Tibial nerve (tissue), 4 donors: ENCODE measurements around the gene GPR37. TPM values are rescaled to one million over a fixed set of nuclear protein-coding genes. Genes with fewer than 3 reads are reported as not detected.

ENCODE experiments used
- DNase-seq, 2 donors: peaks; one replicate each; pipeline ENCODE4 v3.0.0-alpha.2; 2019; ENCODE audit warnings: low spot score in 2 of 2
- H3K27ac ChIP-seq, 4 donors: fragments of 200-600 bp; sonication (generic) in 3 of 4; one replicate each; pipeline ENCODE4 v1.5.1; 2017 to 2019; ENCODE audit warnings: mild to moderate bottlenecking in 1 of 4
- H3K27me3 ChIP-seq, 2 donors: fragments of 200-600 bp; sonication (generic) in 1 of 2; one replicate each; pipeline versions ENCODE4 v1.5.1 to v1.6.0; 2017 to 2019
- H3K36me3 ChIP-seq, 3 donors: fragments of 200-600 bp; sonication (generic); one replicate each; pipeline ENCODE4 v1.5.1; 2018 to 2019
- H3K4me1 ChIP-seq, 4 donors: fragments of 200-600 bp; sonication (generic) in 3 of 4; one replicate each; pipeline ENCODE4 v1.5.1; 2017 to 2019
- H3K4me3 ChIP-seq, 4 donors: fragments of 200-600 bp; sonication (generic) in 3 of 4; one replicate each; pipeline ENCODE4 v1.5.1; 2017 to 2019; ENCODE audit warnings: mild to moderate bottlenecking in 1 of 4, moderate library complexity in 1 of 4
- H3K9me3 ChIP-seq, 4 donors: fragments of 200-600 bp; sonication (generic) in 3 of 4; one replicate each; pipeline ENCODE4 v1.5.1; 2017 to 2019
- EP300 ChIP-seq, 2 donors: sonication (generic); formaldehyde crosslinking; IDR thresholded peaks; one replicate each; pipeline ENCODE4 v1.6.1; 2017; ENCODE audit warnings: antibody characterized with exemption in 2 of 2, mild to moderate bottlenecking in 1 of 2
- POLR2A ChIP-seq, 2 donors: fragments of 450-650 bp; IDR thresholded peaks; one replicate each; pipeline ENCODE4 v1.6.1; 2017; ENCODE audit warnings: antibody characterized with exemption in 2 of 2, mild to moderate bottlenecking in 2 of 2, moderate library complexity in 2 of 2
- WGBS, 2 donors: methylation state at CpG; one replicate each; pipeline ENCODE4 v1.1.5; 2018; 5-methylcytosine and 5-hydroxymethylcytosine counted together
- total RNA-seq, 4 donors: library from RNA; depleted of rRNA; stranded (reverse); fragments of >200 nt; gene quantifications; one replicate each; pipeline ENCODE4 v1.1.0, GENCODE V29; 2016
- TF ChIP-seq, protein P1 (sequence below), 5 experiments: fragments of 200-600 bp in 3 of 5; fragments of 450-650 bp in 2 of 5; sonication (generic) in 3 of 5; IDR thresholded peaks; one replicate each; pipeline ENCODE4 v1.5.1; 2016 to 2019; ENCODE audit warnings: antibody characterized with exemption in 5 of 5, mild to moderate bottlenecking in 3 of 5, moderate library complexity in 2 of 5

GPR37 gene
- total RNA-seq, 4 donors from 2014 or later: 0.21 to 0.60 TPM; not detected in 2

GRCh38 chr7:124796771-124797170 is 31.2 kb upstream of the GPR37 start:
- Histone ChIP-seq H3K36me3 (no peaks in the 10 kb centered on the region), H3K4me3 (no peak overlapping the region), H3K27ac (no peak overlapping the region), H3K9me3 (peaks cover 0 to 7% (median 0%) of the 10 kb centered on the region in 4 donors), H3K27me3 (no peaks in the 10 kb centered on the region), H3K4me1 (no peaks in the 10 kb centered on the region)
- 56 to 58% methylated on average over 2 of the region's 2 CpGs for whole genome bisulfite sequencing, 2 donors
- no peak for DNase-seq
- TF ChIP-seq, protein P1, sequence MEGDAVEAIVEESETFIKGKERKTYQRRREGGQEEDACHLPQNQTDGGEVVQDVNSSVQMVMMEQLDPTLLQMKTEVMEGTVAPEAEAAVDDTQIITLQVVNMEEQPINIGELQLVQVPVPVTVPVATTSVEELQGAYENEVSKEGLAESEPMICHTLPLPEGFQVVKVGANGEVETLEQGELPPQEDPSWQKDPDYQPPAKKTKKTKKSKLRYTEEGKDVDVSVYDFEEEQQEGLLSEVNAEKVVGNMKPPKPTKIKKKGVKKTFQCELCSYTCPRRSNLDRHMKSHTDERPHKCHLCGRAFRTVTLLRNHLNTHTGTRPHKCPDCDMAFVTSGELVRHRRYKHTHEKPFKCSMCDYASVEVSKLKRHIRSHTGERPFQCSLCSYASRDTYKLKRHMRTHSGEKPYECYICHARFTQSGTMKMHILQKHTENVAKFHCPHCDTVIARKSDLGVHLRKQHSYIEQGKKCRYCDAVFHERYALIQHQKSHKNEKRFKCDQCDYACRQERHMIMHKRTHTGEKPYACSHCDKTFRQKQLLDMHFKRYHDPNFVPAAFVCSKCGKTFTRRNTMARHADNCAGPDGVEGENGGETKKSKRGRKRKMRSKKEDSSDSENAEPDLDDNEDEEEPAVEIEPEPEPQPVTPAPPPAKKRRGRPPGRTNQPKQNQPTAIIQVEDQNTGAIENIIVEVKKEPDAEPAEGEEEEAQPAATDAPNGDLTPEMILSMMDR (IDR thresholded peaks at IDR 0.05): no peak
- TF ChIP-seq POLR2A (IDR thresholded peaks at IDR 0.05) (no peak), EP300 (IDR thresholded peaks at IDR 0.05) (no peak)

DNA sequence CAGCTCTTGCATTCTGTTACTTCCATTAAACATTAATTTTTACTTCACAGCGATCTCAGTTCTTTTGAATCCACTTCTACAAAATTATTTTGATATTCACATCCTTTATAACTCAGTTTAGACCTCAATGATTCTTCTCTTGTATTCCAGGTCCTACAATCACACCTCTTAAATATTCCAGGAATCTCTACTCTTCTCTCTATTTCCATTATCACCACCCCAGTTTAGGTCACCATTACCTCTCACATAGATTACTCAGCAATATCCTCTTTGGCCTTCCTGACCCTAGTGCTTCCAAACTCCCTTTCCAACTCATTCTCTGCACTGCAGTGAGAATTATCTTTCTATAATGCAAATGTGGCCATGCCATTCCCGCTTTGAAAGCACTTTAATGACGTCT is 27.1 kb upstream of the GPR37 start:
- WGBS, 2 donors: 90 to 91% methylated on average over 3 of the region's 3 CpGs
- H3K27ac ChIP-seq: no peak overlapping the region
- H3K36me3 ChIP-seq: no peaks in the 10 kb centered on the region
- H3K4me1 ChIP-seq: no peaks in the 10 kb centered on the region
- no peak overlapping the region for H3K4me3 ChIP-seq
- no peaks in the 10 kb centered on the region for H3K27me3 ChIP-seq
- TF ChIP-seq POLR2A (IDR thresholded peaks at IDR 0.05): no peak
- TF ChIP-seq, protein P1 (IDR thresholded peaks at IDR 0.05): no peak
- TF ChIP-seq EP300 (IDR thresholded peaks at IDR 0.05): no peak
- DNase-seq: no peak
- H3K9me3 ChIP-seq: peaks cover 0 to 7% (median 0%) of the 10 kb centered on the region in 4 donors

GRCh38 chr7:124792002-124792401 is 26.4 kb upstream of the GPR37 start:
- DNase-seq: no peak
- H3K4me1 ChIP-seq: no peaks in the 10 kb centered on the region
- H3K36me3 ChIP-seq: no peaks in the 10 kb centered on the region
- H3K27me3 ChIP-seq: no peaks in the 10 kb centered on the region
- H3K9me3 ChIP-seq: peaks cover 0 to 7% (median 0%) of the 10 kb centered on the region in 4 donors
- TF ChIP-seq EP300 (IDR thresholded peaks at IDR 0.05) (no peak), POLR2A (IDR thresholded peaks at IDR 0.05) (no peak)
- TF ChIP-seq, protein P1 (IDR thresholded peaks at IDR 0.05): no peak
- H3K27ac ChIP-seq: no peak overlapping the region
- H3K4me3 ChIP-seq: no peak overlapping the region

DNA sequence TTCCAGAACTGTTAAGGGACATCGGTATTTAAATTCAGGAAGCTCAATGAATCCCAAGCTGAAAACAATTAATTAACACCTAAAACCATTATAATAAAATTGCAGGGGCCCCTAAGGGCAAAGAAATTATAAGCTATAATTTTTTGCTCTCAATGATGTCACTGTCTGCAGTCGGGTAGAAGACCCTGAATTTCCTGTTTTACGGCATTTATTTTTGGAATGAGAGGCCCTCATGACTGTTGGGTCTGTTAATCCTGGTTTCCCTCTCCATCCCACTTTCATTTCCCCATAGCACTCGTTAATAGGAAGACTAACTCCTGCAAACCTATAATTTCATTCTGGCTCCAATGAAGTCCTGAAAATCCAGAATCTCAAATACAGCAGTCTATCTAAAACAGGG is 25.8 kb upstream of the GPR37 start:
- no peaks in the 10 kb centered on the region for H3K4me1 ChIP-seq
- TF ChIP-seq POLR2A (IDR thresholded peaks at IDR 0.05) (no peak), EP300 (IDR thresholded peaks at IDR 0.05) (no peak)
- TF ChIP-seq, protein P1 (IDR thresholded peaks at IDR 0.05): no peak
- no peak overlapping the region for H3K27ac ChIP-seq
- no peak overlapping the region for H3K4me3 ChIP-seq
- peaks cover 0 to 7% (median 0%) of the 10 kb centered on the region in 4 donors for H3K9me3 ChIP-seq
- DNase-seq: no peak
- no peaks in the 10 kb centered on the region for H3K27me3 ChIP-seq
- H3K36me3 ChIP-seq: no peaks in the 10 kb centered on the region
- WGBS, 2 donors: 45 to 51% methylated on average over 4 of the region's 4 CpGs

GRCh38 chr7:124790645-124791044 is 25.1 kb upstream of the GPR37 start:
- Histone ChIP-seq H3K4me1 (no peaks in the 10 kb centered on the region), H3K27me3 (no peaks in the 10 kb centered on the region), H3K27ac (no peak overlapping the region), H3K9me3 (peaks cover 0 to under 1% (median 0%) of the 10 kb centered on the region in 4 donors), H3K36me3 (no peaks in the 10 kb centered on the region), H3K4me3 (no peak overlapping the region)
- no peak for TF ChIP-seq POLR2A (IDR thresholded peaks at IDR 0.05)
- no peak for DNase-seq
- WGBS, 2 donors: 63 to 66% methylated on average over 6 of the region's 6 CpGs

DNA sequence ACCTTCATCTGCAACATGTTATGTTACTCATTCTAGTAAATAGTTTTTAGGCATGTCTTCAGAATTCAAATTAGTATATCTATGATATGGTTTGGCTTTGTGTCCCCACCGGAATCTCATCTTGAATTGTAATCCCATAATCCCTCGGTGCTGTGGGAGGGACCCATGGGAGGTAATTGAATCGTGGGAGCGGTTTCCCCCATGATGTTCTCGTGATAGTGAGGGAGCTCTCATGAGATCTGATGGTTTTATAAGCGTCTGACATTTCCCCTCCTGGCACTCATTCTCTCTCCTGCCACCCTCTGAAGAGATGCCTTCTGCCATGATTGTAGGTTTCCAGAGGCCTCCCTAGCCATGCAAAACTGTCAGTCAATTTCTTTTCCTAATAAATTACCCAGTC is 20.4 kb upstream of the GPR37 start:
- Histone ChIP-seq H3K4me3 (no peak overlapping the region), H3K4me1 (no peaks in the 10 kb centered on the region), H3K9me3 (no peaks in the 10 kb centered on the region), H3K27ac (no peak overlapping the region), H3K27me3 (no peaks in the 10 kb centered on the region), H3K36me3 (no peaks in the 10 kb centered on the region)
- no peak for DNase-seq
- 67 to 73% methylated on average over 6 of the region's 6 CpGs for WGBS, 2 donors
- TF ChIP-seq POLR2A (IDR thresholded peaks at IDR 0.05) (no peak), EP300 (IDR thresholded peaks at IDR 0.05) (no peak)
- TF ChIP-seq, protein P1 (IDR thresholded peaks at IDR 0.05): no peak
